Mesodermal cell (in vitro differentiated cells): ENCODE measurements around the gene CLDN24.

Experiments used
- H3K27ac ChIP-seq: 2 replicates; pipeline ENCODE4 v1.7.0; 2013; ENCODE audit warnings: mild to moderate bottlenecking, low read depth, low read length, moderate library complexity; ENCODE audit not compliant: severe bottlenecking
- H3K36me3 ChIP-seq: 2 replicates; pipeline ENCODE4 v1.7.1; 2013; ENCODE audit warnings: mild to moderate bottlenecking, low read length, moderate library complexity; ENCODE audit not compliant: control insufficient read depth, insufficient read depth
- H3K4me1 ChIP-seq: one replicate; pipeline ENCODE4 v1.7.1; 2013; ENCODE audit warnings: mild to moderate bottlenecking, low read length; ENCODE audit not compliant: insufficient read depth, control insufficient read depth, poor library complexity, severe bottlenecking
- H3K4me3 ChIP-seq: 2 replicates; pipeline ENCODE4 v1.7.0; 2013; ENCODE audit warnings: low read length, control low read depth, mild to moderate bottlenecking; ENCODE audit not compliant: insufficient read depth, poor library complexity, severe bottlenecking; ENCODE audit errors: extremely low read depth
- H3K9me3 ChIP-seq: 2 replicates; pipeline ENCODE4 v1.7.1; 2013; ENCODE audit warnings: mild to moderate bottlenecking, low read length, moderate library complexity; ENCODE audit not compliant: control insufficient read depth
- WGBS, 2 experiments: methylation state at CpG; one replicate each; pipeline ENCODE4 v1.1.5; 2013; ENCODE audit warnings: missing lambda C conversion rate in 2 of 2; ENCODE audit not compliant: insufficient coverage in 2 of 2; 5-methylcytosine and 5-hydroxymethylcytosine counted together

The CLDN24 gene

DNA sequence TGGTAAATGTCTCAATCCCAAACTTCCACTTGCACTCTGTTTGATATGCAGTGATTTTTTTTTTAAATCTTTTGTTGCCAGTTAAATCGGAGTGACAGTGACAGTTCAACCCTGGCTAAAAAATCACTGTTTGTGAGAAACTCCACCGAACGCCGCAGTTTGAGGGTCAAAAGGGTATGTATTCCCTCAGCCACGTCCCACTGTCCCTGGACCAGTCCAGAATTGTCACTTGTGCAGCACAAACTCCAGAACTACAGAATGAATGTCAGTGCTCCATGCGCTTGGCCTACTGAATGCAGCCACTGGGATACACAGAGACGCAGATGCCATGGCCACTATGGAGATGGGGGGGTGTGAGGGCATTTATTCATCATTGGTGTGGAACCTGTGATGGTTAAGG is 36.3 kb downstream of the CLDN24 start:
- Histone ChIP-seq H3K27ac (no peak overlapping the region), H3K4me3 (no peak overlapping the region), H3K36me3 (peaks cover 79% of the 10 kb centered on the region), H3K4me1 (no peaks in the 10 kb centered on the region), H3K9me3 (no peaks in the 10 kb centered on the region)
- whole genome bisulfite sequencing, 2 experiments = 87 to 98% methylated on average over 7 of the region's 7 CpGs

GRCh38 chr4:183284965-183285364 is 37.3 kb downstream of the CLDN24 start:
- WGBS, 2 experiments = 96 to 100% methylated on average over 2 of the region's 4 CpGs
- H3K4me3 ChIP-seq = no peak overlapping the region

GRCh38 chr4:183284258-183284785 is 37.9 kb downstream of the CLDN24 start:
- Histone ChIP-seq H3K4me3 (no peak overlapping the region), H3K36me3 (peaks cover 76% of the 10 kb centered on the region), H3K27ac (no peak overlapping the region), H3K4me1 (no peaks in the 10 kb centered on the region), H3K9me3 (no peaks in the 10 kb centered on the region)
- 89 to 99% methylated on average over 9 of the region's 12 CpGs for whole genome bisulfite sequencing, 2 experiments

More at GRCh38 chr4:183284965-183285364, 37.3 kb downstream of the CLDN24 start:
- no peaks in the 10 kb centered on the region for H3K4me1 ChIP-seq
- peaks cover 80% of the 10 kb centered on the region for H3K36me3 ChIP-seq
- no peaks in the 10 kb centered on the region for H3K9me3 ChIP-seq
- no peak overlapping the region for H3K27ac ChIP-seq

DNA sequence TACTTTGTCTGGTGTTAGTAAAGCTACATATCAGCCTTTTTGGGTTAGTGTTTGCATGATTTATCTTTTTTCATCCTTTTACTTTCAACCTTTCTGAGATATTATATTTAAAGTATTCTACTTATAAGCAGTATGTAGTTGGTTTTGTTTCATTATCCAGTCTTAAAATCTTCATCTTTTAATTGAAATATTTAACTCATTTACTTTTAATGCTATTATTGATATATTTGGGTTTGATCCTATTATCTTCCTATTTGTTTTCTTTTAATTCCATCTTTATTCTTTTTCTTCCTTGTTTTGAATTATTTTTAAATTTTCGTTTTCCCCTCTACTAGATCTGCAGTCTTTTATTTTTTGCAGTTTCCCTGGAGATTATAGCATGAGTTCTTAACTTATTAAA is 46.1 kb downstream of the CLDN24 start:
- no peak overlapping the region for H3K4me3 ChIP-seq
- H3K9me3 ChIP-seq = peaks cover 19% of the 10 kb centered on the region
- H3K36me3 ChIP-seq = peaks cover 54% of the 10 kb centered on the region
- no peak overlapping the region for H3K27ac ChIP-seq
- WGBS, 2 experiments = no CpG with 5 or more reads among the region's 1 CpG
- H3K4me1 ChIP-seq = no peaks in the 10 kb centered on the region

DNA sequence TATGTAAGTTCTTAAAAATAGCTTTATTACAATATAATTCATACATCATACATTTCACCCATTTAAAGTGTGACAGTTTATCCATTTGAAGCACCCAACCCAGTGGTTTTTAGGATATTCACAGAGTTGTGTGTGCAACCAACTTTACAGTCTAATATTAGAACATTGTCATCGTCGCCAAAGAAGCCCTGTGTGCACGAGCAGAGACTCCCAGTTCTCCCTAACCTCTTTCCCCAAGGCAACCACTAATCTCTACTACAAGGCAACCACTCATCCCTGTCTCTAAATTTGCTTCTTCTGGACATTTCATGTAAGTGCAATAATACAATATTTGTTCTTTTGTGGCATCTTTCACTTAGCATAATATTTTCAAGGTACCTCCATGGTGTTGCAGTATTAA is 49.8 kb downstream of the CLDN24 start:
- Histone ChIP-seq H3K9me3 (peaks cover 19% of the 10 kb centered on the region), H3K4me3 (no peak overlapping the region), H3K4me1 (no peaks in the 10 kb centered on the region), H3K36me3 (peaks cover 77% of the 10 kb centered on the region), H3K27ac (no peak overlapping the region)
- WGBS, 2 experiments = 80 to 87% methylated on average over 1 to 3 of the region's 3 CpGs
